Thyroid gland (tissue), 4 donors: ENCODE data around the gene ZG16B.

Experiments used
- POLR2A ChIP-seq, 2 donors: fragments of 450-650 bp; IDR thresholded peaks; one replicate each; pipeline ENCODE4 v1.6.1; 2017; ENCODE audit warnings: antibody characterized with exemption in 2 of 2, mild to moderate bottlenecking in 2 of 2, moderate library complexity in 1 of 2
- TF ChIP-seq, protein P1 (sequence below), 6 experiments: fragments of 200-600 bp in 3 of 6; fragments of 450-650 bp in 3 of 6; sonication (generic) in 3 of 6; IDR thresholded peaks; one replicate each; pipeline ENCODE4 v1.5.1; 2016 to 2019; ENCODE audit warnings: antibody characterized with exemption in 6 of 6, mild to moderate bottlenecking in 2 of 6, inconsistent platforms in 1 of 6, moderate library complexity in 1 of 6

DNA sequence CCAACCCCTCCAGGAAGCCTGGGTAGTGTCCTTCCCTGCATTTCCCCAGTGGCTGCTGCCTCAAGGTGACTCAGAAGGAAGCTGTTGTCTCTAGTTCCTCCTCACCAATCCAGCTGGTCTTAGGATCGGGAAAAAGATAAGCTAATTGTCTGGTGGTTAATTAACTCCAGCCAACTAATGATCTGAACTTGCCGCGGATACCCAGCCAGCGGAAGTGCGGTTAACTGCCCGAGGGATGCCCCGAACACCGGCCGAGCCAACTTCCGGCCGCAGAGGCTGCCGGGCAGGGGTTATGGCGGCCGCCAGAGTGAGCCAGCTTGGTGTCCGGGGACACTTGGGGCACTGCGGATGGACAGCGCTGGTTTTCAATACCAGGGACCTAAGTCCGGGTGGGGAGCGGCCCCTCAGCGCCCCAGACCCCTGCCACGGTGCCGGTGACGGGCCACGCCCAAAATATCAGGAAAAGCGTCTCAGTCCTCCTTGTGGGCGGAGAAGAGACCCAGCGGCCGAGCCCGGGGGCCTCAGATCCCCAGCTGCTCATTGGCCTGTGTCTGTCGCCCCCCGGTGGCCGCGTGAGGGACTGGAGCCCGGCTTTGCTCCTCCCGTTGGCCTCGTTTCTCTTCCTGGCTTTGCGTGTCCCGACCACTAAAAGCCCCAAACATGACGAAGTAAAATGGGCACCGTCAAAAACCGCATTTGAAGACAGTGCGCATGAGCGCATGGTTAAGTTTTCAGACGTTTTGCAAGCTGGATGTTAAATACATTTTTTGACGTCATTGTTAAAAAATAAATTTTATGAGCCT, 38.1 kb downstream of the ZG16B start:
- TF ChIP-seq, protein P1, sequence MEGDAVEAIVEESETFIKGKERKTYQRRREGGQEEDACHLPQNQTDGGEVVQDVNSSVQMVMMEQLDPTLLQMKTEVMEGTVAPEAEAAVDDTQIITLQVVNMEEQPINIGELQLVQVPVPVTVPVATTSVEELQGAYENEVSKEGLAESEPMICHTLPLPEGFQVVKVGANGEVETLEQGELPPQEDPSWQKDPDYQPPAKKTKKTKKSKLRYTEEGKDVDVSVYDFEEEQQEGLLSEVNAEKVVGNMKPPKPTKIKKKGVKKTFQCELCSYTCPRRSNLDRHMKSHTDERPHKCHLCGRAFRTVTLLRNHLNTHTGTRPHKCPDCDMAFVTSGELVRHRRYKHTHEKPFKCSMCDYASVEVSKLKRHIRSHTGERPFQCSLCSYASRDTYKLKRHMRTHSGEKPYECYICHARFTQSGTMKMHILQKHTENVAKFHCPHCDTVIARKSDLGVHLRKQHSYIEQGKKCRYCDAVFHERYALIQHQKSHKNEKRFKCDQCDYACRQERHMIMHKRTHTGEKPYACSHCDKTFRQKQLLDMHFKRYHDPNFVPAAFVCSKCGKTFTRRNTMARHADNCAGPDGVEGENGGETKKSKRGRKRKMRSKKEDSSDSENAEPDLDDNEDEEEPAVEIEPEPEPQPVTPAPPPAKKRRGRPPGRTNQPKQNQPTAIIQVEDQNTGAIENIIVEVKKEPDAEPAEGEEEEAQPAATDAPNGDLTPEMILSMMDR (IDR thresholded peaks at IDR 0.05) = peak; percentile 88 to 99 (median 93)
- TF ChIP-seq POLR2A (IDR thresholded peaks at IDR 0.05) = peak in 1 of 2 donors; percentile 59
